Endothelial cell of umbilical vein (primary cell): ENCODE data around the gene AKAP13. TPM values are rescaled to one million over a fixed set of nuclear protein-coding genes. Genes with fewer than 3 reads are reported as not detected.

ENCODE experiments used
- BruUV-seq: library from RNA; stranded (reverse); fragments of 400-500 nt; replicated peaks from 2 replicates; lab custom pipeline; 2021; lab: Mats Ljungman, UMichigan
- CTCF ChIA-PET: fragments of 300-600, 350-600 bp; sonication (Branson Sonifier 250); formaldehyde crosslinking; loops from one replicate; lab custom pipeline; 2021; ENCODE audit warnings: antibody characterized with exemption, inconsistent platforms; lab: Charles Lee
- POLR2A ChIA-PET: fragments of 300-600, 350-600 bp; sonication (Branson Sonifier 250); formaldehyde crosslinking; loops from one replicate; lab custom pipeline; 2021; ENCODE audit warnings: antibody characterized with exemption, inconsistent platforms; lab: Charles Lee
- DNase-seq: peaks from one replicate; pipeline ENCODE4 v3.0.0-alpha.2; 2011; ENCODE audit warnings: low read depth, low spot score
- FAIRE-seq: peaks from 2 replicates; lab custom pipeline; 2011; peaks lifted over from hg19 to GRCh38; lab: Jason Lieb, UNC
- H2AFZ ChIP-seq: 2 replicates; pipeline ENCODE4 v1.6.0; 2012; ENCODE audit warnings: low read depth, low read length, control low read depth, inconsistent platforms
- H3K27ac ChIP-seq: 2 replicates; pipeline ENCODE4 v1.5.1; 2011; ENCODE audit warnings: low read depth, mild to moderate bottlenecking, control low read depth, low read length, moderate library complexity; ENCODE audit not compliant: insufficient read depth
- H3K27me3 ChIP-seq, 2 experiments: 2 replicates each; pipeline versions ENCODE4 v1.6.0 to v1.6.1; 2011; ENCODE audit warnings: low read length in 2 of 2, mixed read lengths in 1 of 2; ENCODE audit not compliant: control insufficient read depth in 2 of 2, insufficient read depth in 2 of 2
- H3K36me3 ChIP-seq, 2 experiments: 2 replicates in 1 of 2; 3 replicates in 1 of 2; pipeline ENCODE4 v1.5.1; 2011; ENCODE audit warnings: low read length in 2 of 2, mild to moderate bottlenecking in 1 of 2, moderate library complexity in 1 of 2; ENCODE audit not compliant: control insufficient read depth in 2 of 2, insufficient read depth in 2 of 2; ENCODE audit errors: extremely low read depth in 1 of 2
- H3K4me1 ChIP-seq: 3 replicates; pipeline ENCODE4 v1.5.1; 2011; ENCODE audit warnings: mild to moderate bottlenecking, low read length; ENCODE audit not compliant: control insufficient read depth, insufficient read depth; ENCODE audit errors: extremely low read depth
- H3K4me2 ChIP-seq: 2 replicates; pipeline ENCODE4 v1.6.1; 2011; ENCODE audit warnings: low read length, control low read depth, mixed read lengths; ENCODE audit not compliant: insufficient read depth
- H3K4me3 ChIP-seq, 3 experiments: fragments of 200-600 bp in 1 of 3; sonication (generic), shearing (Covaris generic) in 1 of 3; replicated peaks in 1 of 3; 2 replicates each; pipeline ENCODE4 v1.5.1; 2011 to 2016; ENCODE audit warnings: control low read depth in 3 of 3, low read length in 3 of 3, mild to moderate bottlenecking in 2 of 3, inconsistent platforms in 1 of 3, low read depth in 1 of 3, moderate library complexity in 1 of 3; ENCODE audit not compliant: insufficient read depth in 1 of 3
- H3K79me2 ChIP-seq: 2 replicates; pipeline ENCODE4 v1.6.0; 2012; ENCODE audit warnings: low read length, inconsistent platforms; ENCODE audit not compliant: control insufficient read depth, insufficient read depth
- H3K9ac ChIP-seq: replicated peaks from 2 replicates; pipeline ENCODE3; 2011; ENCODE audit warnings: low read length, control low read depth; ENCODE audit not compliant: insufficient read depth; ENCODE audit errors: extremely low read depth
- H3K9me1 ChIP-seq: replicated peaks from 3 replicates; pipeline ENCODE4 v1.6.0; 2011; ENCODE audit warnings: mild to moderate bottlenecking, low read length; ENCODE audit not compliant: control insufficient read depth, insufficient read depth; ENCODE audit errors: extremely low read depth
- H3K9me3 ChIP-seq: replicated peaks from 2 replicates; pipeline ENCODE4 v1.5.1; 2012; ENCODE audit warnings: low read length, inconsistent platforms; ENCODE audit not compliant: control insufficient read depth, insufficient read depth
- H4K20me1 ChIP-seq: replicated peaks from 2 replicates; pipeline ENCODE3; 2011; ENCODE audit warnings: mild to moderate bottlenecking, low read length; ENCODE audit not compliant: control insufficient read depth, insufficient read depth; ENCODE audit errors: extremely low read depth
- CTCF ChIP-seq, 2 donors: IDR thresholded peaks; 1 replicate in 1 of 2; 2 replicates in 1 of 2; pipeline ENCODE4 v1.5.1; 2011; ENCODE audit warnings: low read length in 2 of 2, mild to moderate bottlenecking in 2 of 2, moderate library complexity in 2 of 2, control low read depth in 1 of 2, inconsistent platforms in 1 of 2, low read depth in 1 of 2; ENCODE audit not compliant: insufficient read depth in 1 of 2; ENCODE audit errors: extremely low read depth in 1 of 2
- EZH2 ChIP-seq: IDR thresholded peaks from 2 replicates; pipeline ENCODE4 v1.6.1; 2012; ENCODE audit warnings: borderline replicate concordance, low read depth, mild to moderate bottlenecking, moderate library complexity, low read length, inconsistent platforms; ENCODE audit not compliant: severe bottlenecking
- FOS ChIP-seq: IDR thresholded peaks from 2 replicates; pipeline ENCODE4 v1.6.1; 2011; ENCODE audit warnings: mild to moderate bottlenecking, low read length, moderate library complexity, borderline replicate concordance; ENCODE audit not compliant: insufficient read depth
- GATA2 ChIP-seq: IDR thresholded peaks from 2 replicates; pipeline ENCODE4 v1.7.0; 2011; ENCODE audit warnings: low read depth, mild to moderate bottlenecking, moderate library complexity, mixed read lengths, low read length; ENCODE audit not compliant: insufficient read length, insufficient read depth
- JUN ChIP-seq: IDR thresholded peaks from 2 replicates; pipeline ENCODE4 v1.6.1; 2011; ENCODE audit warnings: borderline replicate concordance, low read depth; ENCODE audit not compliant: insufficient read length, insufficient read depth
- MYC ChIP-seq: IDR thresholded peaks from one replicate; pipeline ENCODE4 v1.6.1; 2011; ENCODE audit warnings: mild to moderate bottlenecking, low read depth, low read length
- POLR2A ChIP-seq: IDR thresholded peaks from 2 replicates; pipeline ENCODE4 v1.6.1; 2012; ENCODE audit warnings: low read depth, mild to moderate bottlenecking, control low read depth, low read length
- POLR2AphosphoS5 ChIP-seq: IDR thresholded peaks from 2 replicates; pipeline ENCODE4 v1.6.1; 2012; ENCODE audit warnings: low read depth, mild to moderate bottlenecking, control low read depth, low read length, moderate library complexity; ENCODE audit not compliant: insufficient read depth
- dilution Hi-C: fragments of 300-500 bp; cut with MboI; formaldehyde crosslinking; loops from one replicate; pipeline ENCODE4 v1.15.0; 2019; ENCODE audit warnings: low sequenced_read_pairs; ENCODE audit not compliant: extremely low pct_ligation_motif_present
- intact Hi-C: fragments of 100-400 bp; cut with micrococcal nuclease; formaldehyde crosslinking; loops from one replicate; pipeline ENCODE4 v1.10.0; 2022
- polyA plus RNA-seq, 4 experiments: library from polyadenylated mRNA; depleted of rRNA in 3 of 4; stranded (reverse) in 3 of 4; unstranded in 1 of 4; fragments of >200 nt; gene quantifications; 2 replicates each; pipeline versions ENCODE4 v1.2.1 to v1.2.3, GENCODE V29; 2011 to 2012; ENCODE audit warnings: missing spikeins in 1 of 4
- total RNA-seq: library from RNA; stranded (reverse); gene quantifications from 2 replicates; pipeline ENCODE4 v1.2.3, GENCODE V29; 2021
- TF ChIP-seq, protein P1 (sequence below): IDR thresholded peaks from 2 replicates; pipeline ENCODE4 v1.6.1; 2011; ENCODE audit not compliant: insufficient read depth, insufficient read length

AKAP13 gene
- total and polyA plus RNA-seq, 2 donors (not counting 3 experiments of a cell fraction or from before 2014, with no cell fraction given), result 22.8 to 87.8 TPM

DNA sequence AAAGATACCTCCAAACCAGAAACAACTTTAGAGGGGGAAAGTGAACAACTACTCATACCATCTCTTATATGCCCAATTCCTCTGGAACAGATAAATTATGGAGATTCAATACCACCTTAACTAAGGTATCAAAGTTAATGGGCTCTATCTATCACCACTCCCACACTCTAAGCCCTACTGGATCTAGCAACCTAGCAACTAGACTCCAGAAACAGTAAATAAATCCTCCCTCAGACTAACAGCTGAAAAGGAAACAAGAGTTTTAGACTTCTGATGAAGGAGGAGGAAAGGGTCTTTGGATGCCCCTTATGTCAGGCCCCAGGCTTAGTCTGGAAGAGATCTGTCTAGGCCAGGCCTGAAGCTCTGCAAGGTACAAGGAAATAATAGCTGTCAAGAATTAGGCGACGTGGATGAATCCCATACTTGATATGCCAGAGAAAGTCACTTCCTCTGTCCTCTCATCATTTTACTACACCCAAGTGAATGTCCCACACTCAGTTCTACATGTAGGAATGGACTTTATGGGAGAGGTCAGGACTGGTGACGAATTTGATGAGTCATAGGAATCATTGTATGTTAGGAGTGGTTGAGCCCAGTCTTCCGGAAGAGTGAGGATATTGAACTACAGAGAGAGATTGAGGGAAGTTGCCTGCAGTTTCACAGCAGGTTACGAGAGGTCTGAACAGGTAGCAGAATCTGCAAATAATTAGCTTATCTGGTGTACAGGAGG is 113.8 kb downstream of the AKAP13 start:
- peak overlapping the region; percentile 33 for H3K4me2 ChIP-seq
- intact Hi-C loops (loop anchor here (10.0 kb wide), 1 partner anchor 211 kb away; no protein-coding TSS in a partner anchor), dilution Hi-C loops (no loop called here)
- DNase-seq, result peak; percentile 76
- H3K4me1 ChIP-seq, result peaks cover 12% of the 10 kb centered on the region
- H3K79me2 ChIP-seq, result peaks cover 16% of the 10 kb centered on the region
- no peaks in the 10 kb centered on the region for H3K36me3 ChIP-seq
- TF ChIP-seq POLR2AphosphoS5 (peak; percentile 39), JUN (peak; percentile 96), FOS (peak; percentile 88), EZH2 (no peak)
- no peak overlapping the region for H3K9ac ChIP-seq
- no peaks in the 10 kb centered on the region for H3K27me3 ChIP-seq
- POLR2A ChIA-PET, result no interaction called here
- no TSS peak for BruUV-seq
- no peak overlapping the region for H2AFZ ChIP-seq
- H3K9me3 ChIP-seq, result no peaks in the 10 kb centered on the region
- no peak overlapping the region for H3K4me3 ChIP-seq
- CTCF ChIA-PET, result interaction anchor here (0.8 to 1.5 kb wide), 3 partner anchors 9 to 163 kb away, joined by 3 to 6 read pairs (median 5); no protein-coding TSS in a partner anchor
- FAIRE-seq, result peak; percentile 67
- H4K20me1 ChIP-seq, result no peaks in the 10 kb centered on the region
- no peaks in the 10 kb centered on the region for H3K9me1 ChIP-seq
- peak overlapping the region; percentile 27 for H3K27ac ChIP-seq

DNA sequence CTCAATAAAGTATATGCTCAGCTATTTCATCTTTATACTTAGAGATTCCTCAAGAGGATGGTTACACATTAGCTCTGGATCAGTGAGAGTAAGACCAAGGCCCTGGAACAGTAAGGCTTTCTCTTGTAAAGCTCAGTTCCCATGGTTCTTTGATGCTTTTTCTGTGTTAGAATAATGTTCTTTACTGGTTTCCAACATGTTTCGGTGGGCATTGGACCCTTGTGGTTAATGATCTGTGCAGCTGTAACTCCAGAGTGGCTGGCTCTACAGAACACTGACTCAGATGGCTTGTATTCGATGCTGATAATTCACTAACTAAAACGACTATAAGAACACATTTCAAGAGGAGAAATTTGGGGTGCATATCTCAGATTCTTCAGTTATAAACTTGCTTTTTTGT is 114.7 kb downstream of the AKAP13 start:
- H3K9me1 ChIP-seq, result no peaks in the 10 kb centered on the region
- POLR2A ChIA-PET, result no interaction called here
- H3K27me3 ChIP-seq, result no peaks in the 10 kb centered on the region
- no peak for FAIRE-seq
- H3K9me3 ChIP-seq, result no peaks in the 10 kb centered on the region
- H3K4me3 ChIP-seq, result no peak overlapping the region
- H4K20me1 ChIP-seq, result no peaks in the 10 kb centered on the region
- peaks cover 17% of the 10 kb centered on the region for H3K4me1 ChIP-seq
- CTCF ChIA-PET, result interaction anchor here (1.0 kb wide), 1 partner anchor 164 kb away, joined by 6 read pairs; no protein-coding TSS in a partner anchor
- peaks cover 23% of the 10 kb centered on the region for H3K79me2 ChIP-seq
- no peak for DNase-seq
- dilution Hi-C loops, result no loop called here
- H3K36me3 ChIP-seq, result no peaks in the 10 kb centered on the region
- H2AFZ ChIP-seq, result no peak overlapping the region
- no peak overlapping the region for H3K9ac ChIP-seq
- no peak overlapping the region for H3K4me2 ChIP-seq
- no peak overlapping the region for H3K27ac ChIP-seq
- BruUV-seq, result no TSS peak
- no peak for TF ChIP-seq GATA2
- no peak for TF ChIP-seq EZH2
- no peak for TF ChIP-seq POLR2A
- TF ChIP-seq JUN, result no peak
- TF ChIP-seq, protein P1, sequence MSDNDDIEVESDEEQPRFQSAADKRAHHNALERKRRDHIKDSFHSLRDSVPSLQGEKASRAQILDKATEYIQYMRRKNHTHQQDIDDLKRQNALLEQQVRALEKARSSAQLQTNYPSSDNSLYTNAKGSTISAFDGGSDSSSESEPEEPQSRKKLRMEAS, result no peak
- no peak for TF ChIP-seq POLR2AphosphoS5
- no peak for TF ChIP-seq CTCF (IDR thresholded peaks at IDR 0.05; ENCODE audit: extremely low read depth in 1 of 2, insufficient read depth in 1 of 2, low read depth in 1 of 2, low read length in 2 of 2)
- no peak for TF ChIP-seq MYC
- TF ChIP-seq FOS, result no peak
- intact Hi-C loops, result loop anchor here (10.0 kb wide), 1 partner anchor 210 kb away; no protein-coding TSS in a partner anchor
